H1 (cell line): ENCODE data around the gene CCDC174. TPM values are rescaled to one million over a fixed set of nuclear protein-coding genes. Genes with fewer than 3 reads are reported as not detected.

Experiments
- CTCF ChIA-PET: fragments of 300-600 bp; sonication (Branson Sonifier 250); formaldehyde crosslinking; loops from one replicate; lab custom pipeline; 2021; ENCODE audit not compliant: partially characterized antibody; lab: Charles Lee
- POLR2A ChIA-PET: fragments of 300-600 bp; sonication (Branson Sonifier 250); formaldehyde crosslinking; loops from one replicate; lab custom pipeline; 2021; ENCODE audit warnings: inconsistent platforms; ENCODE audit not compliant: partially characterized antibody; lab: Charles Lee
- DNase-seq, 2 experiments: peaks; one replicate each; pipeline versions ENCODE4 v3.0.0 to v3.0.0-alpha.2; 2010 to 2022; ENCODE audit warnings: low spot score in 2 of 2, low read depth in 1 of 2, mixed read lengths in 1 of 2
- FAIRE-seq: peaks from 2 replicates; lab custom pipeline; 2011; peaks lifted over from hg19 to GRCh38; lab: Jason Lieb, UNC
- H2AFZ ChIP-seq: 2 replicates; pipeline ENCODE4 v1.8.1; 2012; ENCODE audit warnings: low read length, inconsistent platforms
- H2AK5ac ChIP-seq: 2 replicates; pipeline ENCODE4 v1.6.1; 2013; ENCODE audit warnings: low read depth, low read length
- H2BK120ac ChIP-seq: replicated peaks from 2 replicates; pipeline ENCODE3; 2013; ENCODE audit warnings: low read depth, low read length, inconsistent platforms
- H2BK12ac ChIP-seq: 2 replicates; pipeline ENCODE4 v1.6.1; 2013; ENCODE audit warnings: low read depth, low read length
- H2BK15ac ChIP-seq: 2 replicates; pipeline ENCODE4 v1.6.1; 2013; ENCODE audit warnings: low read length
- H2BK20ac ChIP-seq: 2 replicates; pipeline ENCODE4 v1.6.1; 2013; ENCODE audit warnings: low read length
- H2BK5ac ChIP-seq: 2 replicates; pipeline ENCODE4 v1.6.1; 2013; ENCODE audit warnings: low read depth, low read length
- H3K14ac ChIP-seq: 2 replicates; pipeline ENCODE4 v1.6.1; 2013; ENCODE audit warnings: inconsistent platforms; ENCODE audit not compliant: insufficient read length
- H3K18ac ChIP-seq: 2 replicates; pipeline ENCODE4 v1.6.1; 2013; ENCODE audit warnings: low read length; ENCODE audit errors: extremely low read depth
- H3K23ac ChIP-seq: 2 replicates; pipeline ENCODE4 v1.6.1; 2013; ENCODE audit warnings: inconsistent platforms; ENCODE audit not compliant: insufficient read length
- H3K23me2 ChIP-seq: 2 replicates; pipeline ENCODE4 v1.6.1; 2013; ENCODE audit warnings: low read depth, low read length
- H3K27ac ChIP-seq: 2 replicates; pipeline ENCODE4 v1.6.1; 2011; ENCODE audit warnings: low read depth, low read length, inconsistent platforms
- H3K27me3 ChIP-seq, 4 experiments: replicated peaks in 1 of 4; 1 replicate in 1 of 4; 2 replicates in 3 of 4; pipeline versions ENCODE4 v1.6.1 to v1.8.1; 2011 to 2013; ENCODE audit warnings: low read length in 3 of 4, mild to moderate bottlenecking in 3 of 4, inconsistent platforms in 2 of 4, mixed read lengths in 2 of 4, moderate library complexity in 1 of 4; ENCODE audit not compliant: control insufficient read depth in 3 of 4, insufficient read depth in 3 of 4; ENCODE audit errors: extremely low read depth in 1 of 4
- H3K36me3 ChIP-seq, 4 experiments: 2 replicates each; pipeline versions ENCODE4 v1.6.1 to v1.8.1; 2011 to 2013; ENCODE audit warnings: mild to moderate bottlenecking in 4 of 4, low read length in 3 of 4, moderate library complexity in 2 of 4, control low read depth in 1 of 4, inconsistent platforms in 1 of 4; ENCODE audit not compliant: insufficient read depth in 4 of 4, control insufficient read depth in 2 of 4
- H3K4ac ChIP-seq: replicated peaks from 2 replicates; pipeline ENCODE3; 2013; ENCODE audit warnings: low read length, low read depth, mixed read lengths, inconsistent platforms; ENCODE audit not compliant: insufficient read length
- H3K4me1 ChIP-seq, 4 experiments: replicated peaks in 1 of 4; 1 replicate in 1 of 4; 2 replicates in 3 of 4; pipeline versions ENCODE4 v1.6.1 to v1.8.1; 2011 to 2013; ENCODE audit warnings: low read length in 3 of 4, inconsistent platforms in 2 of 4, mixed read lengths in 1 of 4; ENCODE audit not compliant: insufficient read depth in 4 of 4, control insufficient read depth in 3 of 4
- H3K4me2 ChIP-seq, 2 experiments: 2 replicates each; pipeline versions ENCODE4 v1.6.1 to v1.8.1; 2011 to 2013; ENCODE audit warnings: low read depth in 2 of 2, low read length in 2 of 2, control low read depth in 1 of 2, inconsistent platforms in 1 of 2, mild to moderate bottlenecking in 1 of 2; ENCODE audit not compliant: insufficient read depth in 1 of 2
- H3K4me3 ChIP-seq, 4 experiments: fragments of 200-600, 300-600 bp in 1 of 4; sonication (generic), shearing (Covaris generic), sonication (Bioruptor Twin) in 1 of 4; 2 replicates each; pipeline versions ENCODE4 v1.5.1 to v1.8.1; 2011 to 2016; ENCODE audit warnings: low read length in 4 of 4, low read depth in 3 of 4, control low read depth in 2 of 4, inconsistent platforms in 2 of 4, mild to moderate bottlenecking in 2 of 4, mixed read lengths in 1 of 4, moderate library complexity in 1 of 4; ENCODE audit not compliant: insufficient read depth in 2 of 4; ENCODE audit errors: extremely low read depth in 1 of 4
- H3K56ac ChIP-seq: replicated peaks from 2 replicates; pipeline ENCODE3; 2013; ENCODE audit warnings: low read depth, mild to moderate bottlenecking, mixed read lengths, low read length, inconsistent platforms; ENCODE audit not compliant: insufficient read length
- H3K79me1 ChIP-seq: 2 replicates; pipeline ENCODE4 v1.6.1; 2013; ENCODE audit warnings: low read depth, low read length, control low read depth
- H3K79me2 ChIP-seq, 2 experiments: 2 replicates each; pipeline versions ENCODE4 v1.6.1 to v1.8.1; 2012 to 2013; ENCODE audit warnings: low read length in 2 of 2, mild to moderate bottlenecking in 2 of 2, inconsistent platforms in 1 of 2; ENCODE audit not compliant: insufficient read depth in 2 of 2, control insufficient read depth in 1 of 2
- H3K9ac ChIP-seq, 4 experiments: replicated peaks in 1 of 4; 1 replicate in 1 of 4; 2 replicates in 3 of 4; pipeline versions ENCODE4 v1.6.1 to v1.8.1; 2011 to 2013; ENCODE audit warnings: low read depth in 3 of 4, low read length in 3 of 4, control low read depth in 2 of 4, mild to moderate bottlenecking in 2 of 4, moderate library complexity in 2 of 4, inconsistent platforms in 1 of 4; ENCODE audit errors: extremely low read depth in 1 of 4
- H3K9me3 ChIP-seq, 2 experiments: 2 replicates each; pipeline versions ENCODE4 v1.6.1 to v1.8.1; 2012 to 2013; ENCODE audit warnings: mild to moderate bottlenecking in 2 of 2, moderate library complexity in 2 of 2, control low read depth in 1 of 2, inconsistent platforms in 1 of 2, low read depth in 1 of 2, low read length in 1 of 2, mixed read lengths in 1 of 2; ENCODE audit not compliant: insufficient read depth in 2 of 2
- H4K20me1 ChIP-seq, 2 experiments: replicated peaks in 1 of 2; 2 replicates each; pipeline versions ENCODE3 to v1.8.1; 2011 to 2013; ENCODE audit warnings: inconsistent platforms in 2 of 2, low read length in 2 of 2, mild to moderate bottlenecking in 1 of 2; ENCODE audit not compliant: insufficient read depth in 2 of 2, control insufficient read depth in 1 of 2
- H4K5ac ChIP-seq: 2 replicates; pipeline ENCODE4 v1.6.1; 2013; ENCODE audit warnings: low read length, low read depth, mixed read lengths, inconsistent platforms; ENCODE audit not compliant: insufficient read length
- H4K8ac ChIP-seq: 2 replicates; pipeline ENCODE4 v1.8.0; 2013; ENCODE audit warnings: mild to moderate bottlenecking, moderate library complexity, low read length, inconsistent platforms; ENCODE audit not compliant: insufficient read depth; ENCODE audit errors: extremely low read depth
- H4K91ac ChIP-seq: replicated peaks from 2 replicates; pipeline ENCODE3; 2013; ENCODE audit warnings: low read length, mixed read lengths, inconsistent platforms; ENCODE audit not compliant: insufficient read length
- CEBPB ChIP-seq: IDR thresholded peaks from 2 replicates; pipeline ENCODE4 v1.6.1; 2012; ENCODE audit warnings: low read depth, low read length
- GTF2F1 ChIP-seq: IDR thresholded peaks from 2 replicates; pipeline ENCODE4 v1.6.1; 2012; ENCODE audit warnings: low read depth, low read length, improper control_type of control experiment, borderline replicate concordance
- POU5F1 ChIP-seq: IDR thresholded peaks from 2 replicates; pipeline ENCODE4 v1.6.1; 2011; ENCODE audit warnings: low read depth, mild to moderate bottlenecking, low read length, moderate library complexity
- WGBS, 2 experiments: shearing (Covaris generic) in 1 of 2; methylation state at CpG; one replicate each; pipeline versions ENCODE4 v1.1.6 to v1.1.7; 2013 to 2015; ENCODE audit warnings: low lambda C conversion rate in 2 of 2, mixed read lengths in 2 of 2, inconsistent platforms in 1 of 2, low coverage in 1 of 2, missing lambda C conversion rate in 1 of 2; ENCODE audit not compliant: insufficient replicate concordance in 2 of 2, insufficient coverage in 1 of 2, insufficient read length in 1 of 2; ENCODE audit errors: extremely low coverage in 1 of 2, missing lambda C conversion rate in 1 of 2; 5-methylcytosine and 5-hydroxymethylcytosine counted together
- polyA plus RNA-seq, 7 experiments: library from polyadenylated mRNA; depleted of rRNA in 3 of 7; stranded (reverse) in 5 of 7; unstranded in 2 of 7; fragments of >200 nt in 5 of 7; fragments of 200-250 nt in 2 of 7; gene quantifications; 1 replicate in 5 of 7; 2 replicates in 1 of 7; 4 replicates in 1 of 7; pipeline versions ENCODE4 v1.2.1 to v1.2.3, GENCODE V29; 2011 to 2013; ENCODE audit warnings: missing spikeins in 2 of 7, mixed read lengths in 2 of 7
- total RNA-seq: library from RNA; stranded (reverse); fragmentation: NEBNext Ultra II Directional; extraction: Animal tissue kit (Norgen Biotek cat#: 25700); gene quantifications from 2 replicates; pipeline ENCODE4 v1.2.1, GENCODE V29; 2021

The CCDC174 gene
- total and polyA plus RNA-seq, 2 of the 8 experiments (the other 6 are each of a cell fraction or from before 2014, with no cell fraction given) = 3.5 to 11.9 TPM

- ChIA-PET CTCF (interaction anchor here (1.0 to 3.2 kb wide), 10 partner anchors 9 to 428 kb away, joined by 3 to 19 read pairs (median 4); no protein-coding TSS in a partner anchor), POLR2A (no interaction called here)
- H2BK15ac ChIP-seq = no peak overlapping the region
- no peak overlapping the region for H2BK20ac ChIP-seq
- H3K27me3 ChIP-seq = no peaks in the 10 kb centered on the region
- H3K79me1 ChIP-seq = no peaks in the 10 kb centered on the region; the same call in 1 of the 2 replicates
- no peaks in the 10 kb centered on the region for H3K79me2 ChIP-seq
- no peaks in the 10 kb centered on the region for H3K9me3 ChIP-seq
- H3K56ac ChIP-seq = no peak overlapping the region
- H3K4me2 ChIP-seq = no peak overlapping the region
- H3K36me3 ChIP-seq = no peaks in the 10 kb centered on the region
- H4K20me1 ChIP-seq = no peaks in the 10 kb centered on the region
- no peak for FAIRE-seq
- H2AK5ac ChIP-seq = peak overlapping the region; percentile 25; the same call in 1 of the 2 replicates
- WGBS, 2 experiments = 92% methylated on average over 5 of the region's 5 CpGs; no CpG with 5 or more reads in 1 of the 2 experiments
- H3K9ac ChIP-seq = no peak overlapping the region
- peaks cover 2% of the 10 kb centered on the region; the same call in 1 of the 2 replicates for H3K23me2 ChIP-seq
- no peak overlapping the region for H2AFZ ChIP-seq
- no peak for DNase-seq
- H4K91ac ChIP-seq = no peak overlapping the region
- no peak overlapping the region for H3K27ac ChIP-seq
- H4K8ac ChIP-seq = no peak overlapping the region
- no peak overlapping the region for H2BK5ac ChIP-seq
- no peak overlapping the region for H2BK120ac ChIP-seq
- no peak overlapping the region for H3K4me3 ChIP-seq
- no peak overlapping the region for H3K14ac ChIP-seq
- H3K23ac ChIP-seq = no peak overlapping the region
- no peak overlapping the region for H4K5ac ChIP-seq
- H3K4ac ChIP-seq = no peak overlapping the region
- peaks cover 0 to 5% (median 0%) of the 10 kb centered on the region in 4 experiments; a peak in 3 of 7 replicates for H3K4me1 ChIP-seq
- no peak overlapping the region for H2BK12ac ChIP-seq
- H3K18ac ChIP-seq = no peak overlapping the region
- TF ChIP-seq POU5F1 (no peak), GTF2F1 (no peak), CEBPB (no peak)
Observed at GRCh38 chr3:14631101-14631497, 20.5 kb upstream of the CCDC174 start.
